Neural progenitor cell (in vitro differentiated cells): ENCODE data around the gene GRAPL. TPM values are rescaled to one million over a fixed set of nuclear protein-coding genes. Genes with fewer than 3 reads are reported as not detected.
"Not testable (repeated sequence)": the region's sequence is repeated elsewhere in the genome, so short reads cannot be mapped to it uniquely, and the experiment has no call there.

Experiments
- DNase-seq: peaks from one replicate; pipeline ENCODE4 v3.0.0-alpha.2; 2016; ENCODE audit warnings: low spot score
- H2AFZ ChIP-seq: fragments of 200-600 bp; sonication (generic); replicated peaks from 2 replicates; pipeline ENCODE4 v1.6.1; 2016; ENCODE audit warnings: antibody characterized with exemption
- H3F3A ChIP-seq: fragments of 200-600 bp; sonication (generic); 2 replicates; pipeline ENCODE4 v1.6.1; 2016; ENCODE audit warnings: antibody characterized with exemption, low read depth
- H3K27ac ChIP-seq: fragments of 200-600 bp; sonication (generic); 2 replicates; pipeline ENCODE4 v1.5.1; 2016; ENCODE audit warnings: mild to moderate bottlenecking
- H3K27me3 ChIP-seq: fragments of 200-600 bp; sonication (generic); 2 replicates; pipeline ENCODE4 v1.6.1; 2016; ENCODE audit warnings: mild to moderate bottlenecking, moderate library complexity
- H3K36me3 ChIP-seq: fragments of 200-600 bp; sonication (generic); 2 replicates; pipeline ENCODE4 v1.5.1; 2016
- H3K4me1 ChIP-seq: fragments of 200-600 bp; sonication (generic); 2 replicates; pipeline ENCODE4 v1.6.1; 2016; ENCODE audit warnings: mixed run types
- H3K4me2 ChIP-seq: fragments of 200-600 bp; sonication (generic); 2 replicates; pipeline ENCODE4 v1.6.1; 2016
- H3K4me3 ChIP-seq: fragments of 200-600 bp; sonication (generic); 2 replicates; pipeline ENCODE4 v1.5.1; 2016
- H3K79me2 ChIP-seq: fragments of 200-600 bp; sonication (generic); 2 replicates; pipeline ENCODE4 v1.6.1; 2016; ENCODE audit warnings: low read depth
- H3K9ac ChIP-seq: fragments of 200-600 bp; sonication (generic); 2 replicates; pipeline ENCODE4 v1.6.1; 2016
- H3K9me3 ChIP-seq: fragments of 200-600 bp; sonication (generic); 2 replicates; pipeline ENCODE4 v1.5.1; 2016; ENCODE audit warnings: low read depth
- H4K20me1 ChIP-seq: fragments of 200-600 bp; sonication (generic); 2 replicates; pipeline ENCODE4 v1.6.1; 2016; ENCODE audit warnings: low read depth
- H3K27ac Mint-ChIP-seq: 3 replicates; pipeline ENCODE4 v1.8.0; 2021; ENCODE audit warnings: mixed read lengths
- H3K27me3 Mint-ChIP-seq: 2 replicates; pipeline ENCODE4 v1.8.0; 2022; ENCODE audit warnings: low read depth, mild to moderate bottlenecking, inconsistent platforms, moderate library complexity, mixed read lengths; ENCODE audit not compliant: insufficient read depth
- H3K36me3 Mint-ChIP-seq: 3 replicates; pipeline ENCODE4 v1.8.0; 2021; ENCODE audit warnings: mixed read lengths
- H3K4me1 Mint-ChIP-seq: 3 replicates; pipeline ENCODE4 v1.8.0; 2021; ENCODE audit warnings: mixed read lengths
- H3K4me3 Mint-ChIP-seq: 3 replicates; pipeline ENCODE4 v1.8.0; 2021; ENCODE audit warnings: mild to moderate bottlenecking, moderate library complexity, mixed read lengths
- H3K9me3 Mint-ChIP-seq: 3 replicates; pipeline ENCODE4 v1.8.0; 2020; ENCODE audit warnings: mixed read lengths
- total RNA-seq: library from RNA; depleted of rRNA; stranded (reverse); fragments of >200 nt; gene quantifications from 2 replicates; pipeline ENCODE4 v1.2.3, GENCODE V29; 2015; ENCODE audit warnings: low replicate concordance

Gene GRAPL
- not detected in 2 replicates for total RNA-seq

GRCh38 chr17:19127148-19127980 lies at the start of gene GRAPL:
Gene GRAPL (plus strand): TSS chr17:19127589. CDS start chr17:19127620, 31 bp downstream.
- not testable (repeated sequence) for H4K20me1 ChIP-seq, H3K27me3 ChIP-seq, H2AFZ ChIP-seq, H3K4me3 Mint-ChIP-seq, H3K4me2 ChIP-seq, H3K9me3 Mint-ChIP-seq, H3K9ac ChIP-seq, H3K27me3 Mint-ChIP-seq, H3K79me2 ChIP-seq, H3K9me3 ChIP-seq, H3K36me3 Mint-ChIP-seq, DNase-seq, H3F3A ChIP-seq, H3K36me3 ChIP-seq, H3K27ac ChIP-seq, H3K4me1 Mint-ChIP-seq, H3K4me3 ChIP-seq, H3K4me1 ChIP-seq, H3K27ac Mint-ChIP-seq

- not testable (repeated sequence) for H3F3A ChIP-seq, DNase-seq, H3K9ac ChIP-seq, H4K20me1 ChIP-seq, H3K36me3 Mint-ChIP-seq, H3K9me3 ChIP-seq, H3K36me3 ChIP-seq, H3K4me3 Mint-ChIP-seq, H2AFZ ChIP-seq, H3K4me3 ChIP-seq, H3K4me2 ChIP-seq, H3K4me1 ChIP-seq, H3K27me3 ChIP-seq, H3K9me3 Mint-ChIP-seq, H3K27me3 Mint-ChIP-seq, H3K79me2 ChIP-seq, H3K4me1 Mint-ChIP-seq, H3K27ac ChIP-seq, H3K27ac Mint-ChIP-seq
Measured at GRCh38 chr17:19088804-19089685, 38.3 kb upstream of the GRAPL start.

GRCh38 chr17:19090058-19090772 lies 37.2 kb upstream of the GRAPL start:
- H3K27ac Mint-ChIP-seq, H3K9me3 Mint-ChIP-seq, H3K27me3 Mint-ChIP-seq, H3K4me1 ChIP-seq, H2AFZ ChIP-seq, H3K9me3 ChIP-seq, H4K20me1 ChIP-seq, H3K4me3 ChIP-seq, H3K27ac ChIP-seq, H3F3A ChIP-seq, H3K79me2 ChIP-seq, H3K9ac ChIP-seq, H3K27me3 ChIP-seq, H3K4me1 Mint-ChIP-seq, H3K4me2 ChIP-seq, H3K36me3 ChIP-seq, H3K36me3 Mint-ChIP-seq, DNase-seq, H3K4me3 Mint-ChIP-seq: not testable (repeated sequence)

GRCh38 chr17:19092737-19093683 lies 34.4 kb upstream of the GRAPL start:
- not testable (repeated sequence) for H3K4me3 ChIP-seq, H2AFZ ChIP-seq, H3K27me3 ChIP-seq, H3K79me2 ChIP-seq, H3K9me3 Mint-ChIP-seq, H3K9ac ChIP-seq, H3K4me2 ChIP-seq, H3K4me1 Mint-ChIP-seq, H3K4me3 Mint-ChIP-seq, H3K9me3 ChIP-seq, H3K27me3 Mint-ChIP-seq, H3K27ac Mint-ChIP-seq, DNase-seq, H3K36me3 Mint-ChIP-seq, H4K20me1 ChIP-seq, H3K27ac ChIP-seq, H3K36me3 ChIP-seq, H3F3A ChIP-seq, H3K4me1 ChIP-seq

GRCh38 chr17:19093684-19094438 lies 33.5 kb upstream of the GRAPL start:
- H3K27ac Mint-ChIP-seq, H4K20me1 ChIP-seq, H3K4me3 ChIP-seq, H3K4me3 Mint-ChIP-seq, H3K4me1 ChIP-seq, H3K9ac ChIP-seq, H3K9me3 Mint-ChIP-seq, H3K27me3 Mint-ChIP-seq, H3K79me2 ChIP-seq, H3K27ac ChIP-seq, DNase-seq, H3F3A ChIP-seq, H3K36me3 ChIP-seq, H3K27me3 ChIP-seq, H3K36me3 Mint-ChIP-seq, H3K4me2 ChIP-seq, H3K9me3 ChIP-seq, H3K4me1 Mint-ChIP-seq, H2AFZ ChIP-seq: not testable (repeated sequence)

GRCh38 chr17:19108517-19108916 lies 18.9 kb upstream of the GRAPL start:
- not testable (repeated sequence) for H3K9me3 Mint-ChIP-seq, H3K9ac ChIP-seq, H3F3A ChIP-seq, H3K79me2 ChIP-seq, H3K4me3 ChIP-seq, H2AFZ ChIP-seq, H3K9me3 ChIP-seq, H3K4me1 Mint-ChIP-seq, H3K36me3 ChIP-seq, DNase-seq, H3K27ac Mint-ChIP-seq, H3K27me3 ChIP-seq, H3K4me2 ChIP-seq, H3K4me1 ChIP-seq, H3K27ac ChIP-seq, H4K20me1 ChIP-seq, H3K36me3 Mint-ChIP-seq, H3K27me3 Mint-ChIP-seq, H3K4me3 Mint-ChIP-seq
